GM12878 (cell line): ENCODE measurements around the gene NLRP5. TPM values are rescaled to one million over a fixed set of nuclear protein-coding genes. Genes with fewer than 3 reads are reported as not detected.
A peak's percentile ranks its signal among the peaks of the same experiment; 100 is the strongest.
"Not testable (repeated sequence)": the region's sequence is repeated elsewhere in the genome, so short reads cannot be mapped to it uniquely, and the experiment has no call there.

ENCODE experiments used
- ATAC-seq: fragments of 200-7000 bp; cut with Tn5 transposase; 3 replicates; pipeline ENCODE4 v1.9.1; 2020; ENCODE audit warnings: mild to moderate bottlenecking, moderate library complexity
- BruUV-seq: library from RNA; stranded (reverse); fragments of 400-500 nt; replicated peaks from 2 replicates; lab custom pipeline; 2021; lab: Mats Ljungman, UMichigan
- CTCF ChIA-PET: fragments of 300-600 bp; sonication (Branson Sonifier 250); formaldehyde crosslinking; extraction: SDS; loops from one replicate; lab custom pipeline; 2021; ENCODE audit warnings: inconsistent platforms; lab: Yijun Ruan, JAX
- POLR2A ChIA-PET: fragments of 350-600 bp; formaldehyde crosslinking; extraction: SDS; loops from one replicate; lab custom pipeline; 2021; ENCODE audit warnings: inconsistent platforms; lab: Charles Lee
- RAD21 ChIA-PET: fragments of 300-600 bp; sonication (Branson Sonifier 250); formaldehyde crosslinking; loops from one replicate; lab custom pipeline; 2023; ENCODE audit warnings: antibody characterized with exemption; ENCODE audit not compliant: unreplicated experiment; lab: Charles Lee
- SMC1A ChIA-PET: fragments of 300-600 bp; sonication (Branson Sonifier 250); formaldehyde crosslinking; loops from one replicate; lab custom pipeline; 2023; ENCODE audit not compliant: unreplicated experiment, uncharacterized antibody; lab: Charles Lee
- DNase-seq: peaks from one replicate; pipeline ENCODE4 v3.0.0-alpha.2; 2011; ENCODE audit warnings: low read depth, low spot score
- FAIRE-seq: peaks from 3 replicates; lab custom pipeline; 2011; peaks lifted over from hg19 to GRCh38; lab: Jason Lieb, UNC
- H2AFZ ChIP-seq: 2 replicates; pipeline ENCODE4 v1.6.0; 2011; ENCODE audit warnings: low read depth, low read length, control low read depth; ENCODE audit not compliant: control insufficient read depth
- H3K27ac ChIP-seq: 2 replicates; pipeline ENCODE4 v1.5.1; 2011; ENCODE audit warnings: control low read depth; ENCODE audit not compliant: control insufficient read depth, insufficient read depth
- H3K27me3 ChIP-seq, 2 experiments: replicated peaks in 1 of 2; 2 replicates each; pipeline versions ENCODE4 v1.6.0 to v1.6.1; 2011; ENCODE audit warnings: low read length in 1 of 2; ENCODE audit not compliant: control insufficient read depth in 2 of 2, insufficient read depth in 2 of 2
- H3K36me3 ChIP-seq, 2 experiments: 2 replicates each; pipeline ENCODE4 v1.5.1; 2011; ENCODE audit warnings: low read length in 1 of 2; ENCODE audit not compliant: control insufficient read depth in 2 of 2, insufficient read depth in 2 of 2
- H3K4me1 ChIP-seq: 2 replicates; pipeline ENCODE4 v1.6.1; 2011; ENCODE audit warnings: mild to moderate bottlenecking, low read length, moderate library complexity, mixed read lengths; ENCODE audit not compliant: control insufficient read depth, insufficient read depth
- H3K4me2 ChIP-seq: 2 replicates; pipeline ENCODE4 v1.6.0; 2011; ENCODE audit warnings: control low read depth; ENCODE audit not compliant: control insufficient read depth, insufficient read depth
- H3K4me3 ChIP-seq: fragments of 200-600 bp; sonication (generic); 2 replicates; pipeline ENCODE4 v1.5.1; 2016
- H3K79me2 ChIP-seq: 2 replicates; pipeline ENCODE4 v1.6.0; 2011; ENCODE audit warnings: low read length; ENCODE audit not compliant: control insufficient read depth, insufficient read depth
- H3K9ac ChIP-seq: 2 replicates; pipeline ENCODE4 v1.8.0; 2011; ENCODE audit warnings: low read length, control low read depth, mixed read lengths; ENCODE audit not compliant: control insufficient read depth, insufficient read depth
- H3K9me3 ChIP-seq: replicated peaks from 3 replicates; pipeline ENCODE4 v1.5.1; 2011; ENCODE audit warnings: mild to moderate bottlenecking, low read length; ENCODE audit not compliant: control insufficient read depth, insufficient read depth
- H4K20me1 ChIP-seq: 2 replicates; pipeline ENCODE4 v1.6.0; 2011; ENCODE audit not compliant: control insufficient read depth, insufficient read depth
- SP1 ChIP-seq: IDR thresholded peaks from one replicate; pipeline ENCODE4 v1.6.1; 2011; ENCODE audit warnings: low read depth, low read length
- WGBS: methylation state at CpG from one replicate; pipeline ENCODE4 v1.1.6; 2016; ENCODE audit warnings: low lambda C conversion rate; ENCODE audit not compliant: insufficient replicate concordance, insufficient coverage; ENCODE audit errors: missing lambda C conversion rate; 5-methylcytosine and 5-hydroxymethylcytosine counted together
- in situ Hi-C: fragments of 300-500 bp; cut with MboI; formaldehyde crosslinking; loops from 9 replicates; pipeline ENCODE4 v1.14.3; 2018; ENCODE audit warnings: mixed read lengths
- intact Hi-C: fragments of 100-400 bp; cut with micrococcal nuclease; formaldehyde crosslinking; loops from one replicate; pipeline ENCODE4 v1.14.2; 2022; ENCODE audit not compliant: unreplicated experiment
- polyA plus RNA-seq, 11 experiments: library from polyadenylated mRNA; depleted of rRNA in 4 of 11; unstranded in 6 of 11; stranded (reverse) in 5 of 11; fragments of >200 nt; fragmentation: Nextera tagmentation in 4 of 11; fragmentation: Illumina TruSeq in 1 of 11; extraction: Ambion mirVana in 4 of 11; extraction: Trizol in 1 of 11; gene quantifications; 1 replicate in 1 of 11; 2 replicates in 10 of 11; pipeline versions ENCODE4 v1.2.1 to v1.2.3, GENCODE V29; 2011 to 2016; ENCODE audit warnings: inconsistent platforms in 2 of 11, missing spikeins in 2 of 11, low read depth in 1 of 11
- total RNA-seq, 4 experiments: library from RNA; depleted of rRNA in 3 of 4; stranded (reverse); fragments of >200 nt in 3 of 4; fragmentation: Illumina TruSeq in 1 of 4; extraction: Trizol in 1 of 4; gene quantifications; 2 replicates each; pipeline versions ENCODE4 v1.2.1 to v1.2.3, GENCODE V29; 2013 to 2021
- TF ChIP-seq, protein P1 (sequence below): IDR thresholded peaks from 2 replicates; pipeline ENCODE4 v1.6.1; 2012; ENCODE audit warnings: mild to moderate bottlenecking, low read depth, low read length

NLRP5 gene
- total and polyA plus RNA-seq, 10 of the 15 experiments (the other 5 are each of a cell fraction or from before 2014, with no cell fraction given) = 0.01 TPM; not detected in 9

GRCh38 chr19:56015756-56016155 lies 29.2 kb downstream of the NLRP5 start:
- WGBS = 8% methylated on average over 5 of the region's 5 CpGs
- in situ Hi-C loops = no loop called here
- CTCF ChIA-PET = no interaction called here
- no peak for DNase-seq
- Histone ChIP-seq H3K79me2 (no peaks in the 10 kb centered on the region), H3K9ac (no peak overlapping the region), H3K4me2 (no peak overlapping the region), H3K4me1 (no peaks in the 10 kb centered on the region)
- no TSS peak for BruUV-seq
- TF ChIP-seq, protein P1, sequence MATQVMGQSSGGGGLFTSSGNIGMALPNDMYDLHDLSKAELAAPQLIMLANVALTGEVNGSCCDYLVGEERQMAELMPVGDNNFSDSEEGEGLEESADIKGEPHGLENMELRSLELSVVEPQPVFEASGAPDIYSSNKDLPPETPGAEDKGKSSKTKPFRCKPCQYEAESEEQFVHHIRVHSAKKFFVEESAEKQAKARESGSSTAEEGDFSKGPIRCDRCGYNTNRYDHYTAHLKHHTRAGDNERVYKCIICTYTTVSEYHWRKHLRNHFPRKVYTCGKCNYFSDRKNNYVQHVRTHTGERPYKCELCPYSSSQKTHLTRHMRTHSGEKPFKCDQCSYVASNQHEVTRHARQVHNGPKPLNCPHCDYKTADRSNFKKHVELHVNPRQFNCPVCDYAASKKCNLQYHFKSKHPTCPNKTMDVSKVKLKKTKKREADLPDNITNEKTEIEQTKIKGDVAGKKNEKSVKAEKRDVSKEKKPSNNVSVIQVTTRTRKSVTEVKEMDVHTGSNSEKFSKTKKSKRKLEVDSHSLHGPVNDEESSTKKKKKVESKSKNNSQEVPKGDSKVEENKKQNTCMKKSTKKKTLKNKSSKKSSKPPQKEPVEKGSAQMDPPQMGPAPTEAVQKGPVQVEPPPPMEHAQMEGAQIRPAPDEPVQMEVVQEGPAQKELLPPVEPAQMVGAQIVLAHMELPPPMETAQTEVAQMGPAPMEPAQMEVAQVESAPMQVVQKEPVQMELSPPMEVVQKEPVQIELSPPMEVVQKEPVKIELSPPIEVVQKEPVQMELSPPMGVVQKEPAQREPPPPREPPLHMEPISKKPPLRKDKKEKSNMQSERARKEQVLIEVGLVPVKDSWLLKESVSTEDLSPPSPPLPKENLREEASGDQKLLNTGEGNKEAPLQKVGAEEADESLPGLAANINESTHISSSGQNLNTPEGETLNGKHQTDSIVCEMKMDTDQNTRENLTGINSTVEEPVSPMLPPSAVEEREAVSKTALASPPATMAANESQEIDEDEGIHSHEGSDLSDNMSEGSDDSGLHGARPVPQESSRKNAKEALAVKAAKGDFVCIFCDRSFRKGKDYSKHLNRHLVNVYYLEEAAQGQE = peak; percentile 67; the same call in 1 of the 2 replicates
- no peak for TF ChIP-seq SP1
- TF ChIP-seq, all 136 proteins: peak for 1
- ATAC-seq (no peak), FAIRE-seq (no peak)
- SMC1A ChIA-PET = no interaction called here
- Histone ChIP-seq H3K36me3 (no peaks in the 10 kb centered on the region), H4K20me1 (no peaks in the 10 kb centered on the region), H3K4me3 (no peak overlapping the region), H3K27me3 (no peaks in the 10 kb centered on the region), H3K9me3 (no peaks in the 10 kb centered on the region), H3K27ac (no peak overlapping the region), H2AFZ (no peak overlapping the region)
- RAD21 ChIA-PET = no interaction called here
- intact Hi-C loops = no loop called here
- POLR2A ChIA-PET = no interaction called here

GRCh38 chr19:56019325-56019724 lies 32.8 kb downstream of the NLRP5 start:
- H3K4me2 ChIP-seq, H3K27ac ChIP-seq, BruUV-seq, RAD21 ChIA-PET, H3K79me2 ChIP-seq, DNase-seq, intact Hi-C loops, H3K9ac ChIP-seq, H3K9me3 ChIP-seq, H2AFZ ChIP-seq, H3K4me3 ChIP-seq, POLR2A ChIA-PET, CTCF ChIA-PET, SMC1A ChIA-PET, H3K27me3 ChIP-seq, H3K4me1 ChIP-seq, H4K20me1 ChIP-seq, H3K36me3 ChIP-seq, in situ Hi-C loops, ATAC-seq: not testable (repeated sequence)
- peak; percentile 75 for FAIRE-seq
- WGBS = 21% methylated on average over 2 of the region's 2 CpGs

GRCh38 chr19:56020355-56020975 lies 33.9 kb downstream of the NLRP5 start:
- H3K4me3 ChIP-seq, H3K4me2 ChIP-seq, H3K9ac ChIP-seq, H3K36me3 ChIP-seq, intact Hi-C loops, H3K27me3 ChIP-seq, H3K9me3 ChIP-seq, in situ Hi-C loops, BruUV-seq, SMC1A ChIA-PET, H3K79me2 ChIP-seq, RAD21 ChIA-PET, H3K4me1 ChIP-seq, H4K20me1 ChIP-seq, H2AFZ ChIP-seq, H3K27ac ChIP-seq, DNase-seq, CTCF ChIA-PET, POLR2A ChIA-PET, ATAC-seq: not testable (repeated sequence)
- 64% methylated on average over 4 of the region's 7 CpGs for WGBS
- FAIRE-seq = peak; percentile 65
